PC-3 (cell line): ENCODE results near the gene CORO2B. TPM values are rescaled to one million over a fixed set of nuclear protein-coding genes. Genes with fewer than 3 reads are reported as not detected.

ENCODE experiments used
- ATAC-seq: fragments of 200-7000 bp; cut with Tn5 transposase; 2 replicates; pipeline ENCODE4 v1.9.1; 2020; ENCODE audit warnings: mild to moderate bottlenecking, moderate library complexity
- BruUV-seq: library from RNA; stranded (reverse); fragments of 400-500 nt; replicated peaks from 2 replicates; lab custom pipeline; 2021; lab: Mats Ljungman, UMichigan
- CTCF ChIA-PET: fragments of 300-600 bp; sonication (Branson Sonifier 250); formaldehyde crosslinking; loops from one replicate; lab custom pipeline; 2022; ENCODE audit warnings: antibody characterized with exemption; lab: Charles Lee
- POLR2A ChIA-PET: fragments of 300-600 bp; sonication (Branson Sonifier 250); formaldehyde crosslinking; loops from one replicate; lab custom pipeline; 2022; ENCODE audit warnings: antibody characterized with exemption; ENCODE audit not compliant: unreplicated experiment; lab: Charles Lee
- DNase-seq: peaks from one replicate; pipeline ENCODE4 v3.0.0-alpha.2; 2015
- H2AFZ ChIP-seq: fragments of 300-600 bp; sonication (generic); 2 replicates; pipeline ENCODE4 v1.6.0; 2016; ENCODE audit warnings: antibody characterized with exemption, low read length
- H3F3A ChIP-seq: fragments of 300-600 bp; sonication (generic); one replicate; pipeline ENCODE4 v1.6.0; 2017; ENCODE audit warnings: antibody characterized with exemption, low read length, control low read depth, mild to moderate bottlenecking; ENCODE audit not compliant: unreplicated experiment
- H3K27ac ChIP-seq: fragments of 300-600 bp; sonication (generic); 2 replicates; pipeline ENCODE4 v1.5.1; 2016; ENCODE audit warnings: mild to moderate bottlenecking, low read length
- H3K27me3 ChIP-seq: fragments of 300-600 bp; sonication (generic); 2 replicates; pipeline ENCODE4 v1.6.1; 2016; ENCODE audit warnings: low read length, mixed read lengths
- H3K36me3 ChIP-seq: fragments of 300-600 bp; sonication (generic); 2 replicates; pipeline ENCODE4 v1.6.1; 2016; ENCODE audit warnings: low read depth, mixed run types, low read length, mixed read lengths
- H3K4me1 ChIP-seq: fragments of 300-600 bp; sonication (generic); 2 replicates; pipeline ENCODE4 v1.5.1; 2016; ENCODE audit warnings: low read length; ENCODE audit not compliant: insufficient read depth
- H3K4me2 ChIP-seq: fragments of 300-600 bp; sonication (generic); 2 replicates; pipeline ENCODE4 v1.6.0; 2016; ENCODE audit warnings: low read length
- H3K4me3 ChIP-seq: fragments of 300-600 bp; sonication (generic); 2 replicates; pipeline ENCODE4 v1.5.1; 2016; ENCODE audit warnings: mild to moderate bottlenecking, low read length, mixed read lengths
- H3K79me2 ChIP-seq: fragments of 300-600 bp; sonication (generic); 2 replicates; pipeline ENCODE4 v1.6.1; 2017; ENCODE audit warnings: low read length, mixed read lengths
- H3K9ac ChIP-seq: fragments of 300-600 bp; sonication (generic); 2 replicates; pipeline ENCODE4 v1.6.0; 2016; ENCODE audit warnings: mild to moderate bottlenecking, low read length
- H3K9me2 ChIP-seq: fragments of 300-600 bp; sonication (generic); replicated peaks from 2 replicates; pipeline ENCODE4 v1.6.1; 2016; ENCODE audit warnings: mixed run types, low read length, mixed read lengths
- H3K9me3 ChIP-seq: fragments of 300-600 bp; sonication (generic); 2 replicates; pipeline ENCODE4 v1.6.1; 2016; ENCODE audit warnings: low read length, mixed read lengths
- H4K20me1 ChIP-seq: fragments of 300-600 bp; sonication (generic); 2 replicates; pipeline ENCODE4 v1.6.1; 2016; ENCODE audit warnings: low read length, mixed read lengths
- EZH2 ChIP-seq: fragments of 300-600 bp; sonication (generic); IDR thresholded peaks from one replicate; pipeline ENCODE4 v1.6.1; 2017; ENCODE audit warnings: antibody characterized with exemption, mild to moderate bottlenecking, low read length; ENCODE audit not compliant: unreplicated experiment
- EZH2phosphoT487 ChIP-seq: fragments of 300-600 bp; sonication (generic); IDR thresholded peaks from 2 replicates; pipeline ENCODE4 v1.6.1; 2018; ENCODE audit warnings: mild to moderate bottlenecking, antibody characterized with exemption, low read length, borderline replicate concordance
- intact Hi-C: fragments of 100-400 bp; cut with micrococcal nuclease; formaldehyde crosslinking; loops from 2 replicates; pipeline ENCODE4 v1.9.0; 2023
- total RNA-seq: library from RNA; depleted of rRNA; stranded (reverse); fragments of >200 nt; gene quantifications from 2 replicates; pipeline ENCODE4 v1.2.3, GENCODE V29; 2014
- TF ChIP-seq, protein P1 (sequence below): fragments of 300-600 bp; sonication (generic); conservative IDR thresholded peaks from 2 replicates; pipeline ENCODE4 v1.5.1; 2017; ENCODE audit warnings: antibody characterized with exemption, low read depth, mild to moderate bottlenecking, low read length

CORO2B gene
- total RNA-seq, 1 experiment from 2014 or later = 0.66 TPM

DNA sequence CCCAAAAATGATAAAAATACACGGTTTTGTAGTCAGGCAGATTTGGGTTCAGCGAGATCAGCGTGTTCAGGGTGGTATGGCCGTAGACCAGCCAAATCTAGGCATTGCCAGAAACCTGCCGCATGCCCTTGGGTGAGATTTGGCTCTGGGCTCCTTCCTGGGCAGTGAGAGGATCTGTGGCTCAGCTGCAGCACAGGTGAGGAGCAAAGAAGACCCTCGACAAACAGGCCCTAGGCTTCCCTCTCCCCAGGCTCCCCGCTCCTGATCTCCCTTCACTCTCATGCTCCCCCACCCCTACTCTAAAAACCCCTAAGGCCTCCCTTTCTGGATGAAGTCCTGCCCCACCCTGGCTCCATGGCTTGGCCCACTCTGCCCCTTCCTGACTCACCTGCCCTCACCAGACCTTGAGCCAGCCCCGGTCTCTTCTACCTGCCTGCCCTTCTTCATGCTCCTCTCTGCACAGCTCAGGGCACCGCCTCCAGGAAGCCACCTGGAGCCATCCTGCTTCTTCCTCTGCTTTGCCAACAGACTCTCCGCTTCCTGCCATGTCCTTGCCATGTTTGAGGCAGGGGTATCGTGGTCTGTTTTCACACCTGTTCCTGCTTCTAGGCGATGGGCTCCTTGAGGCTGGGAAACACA is 88.1 kb downstream of the CORO2B start:
- H3F3A ChIP-seq = no peaks in the 10 kb centered on the region
- H3K79me2 ChIP-seq = no peaks in the 10 kb centered on the region
- H3K9me2 ChIP-seq = no peaks in the 10 kb centered on the region
- TF ChIP-seq EZH2phosphoT487 = no peak
- TF ChIP-seq, protein P1, sequence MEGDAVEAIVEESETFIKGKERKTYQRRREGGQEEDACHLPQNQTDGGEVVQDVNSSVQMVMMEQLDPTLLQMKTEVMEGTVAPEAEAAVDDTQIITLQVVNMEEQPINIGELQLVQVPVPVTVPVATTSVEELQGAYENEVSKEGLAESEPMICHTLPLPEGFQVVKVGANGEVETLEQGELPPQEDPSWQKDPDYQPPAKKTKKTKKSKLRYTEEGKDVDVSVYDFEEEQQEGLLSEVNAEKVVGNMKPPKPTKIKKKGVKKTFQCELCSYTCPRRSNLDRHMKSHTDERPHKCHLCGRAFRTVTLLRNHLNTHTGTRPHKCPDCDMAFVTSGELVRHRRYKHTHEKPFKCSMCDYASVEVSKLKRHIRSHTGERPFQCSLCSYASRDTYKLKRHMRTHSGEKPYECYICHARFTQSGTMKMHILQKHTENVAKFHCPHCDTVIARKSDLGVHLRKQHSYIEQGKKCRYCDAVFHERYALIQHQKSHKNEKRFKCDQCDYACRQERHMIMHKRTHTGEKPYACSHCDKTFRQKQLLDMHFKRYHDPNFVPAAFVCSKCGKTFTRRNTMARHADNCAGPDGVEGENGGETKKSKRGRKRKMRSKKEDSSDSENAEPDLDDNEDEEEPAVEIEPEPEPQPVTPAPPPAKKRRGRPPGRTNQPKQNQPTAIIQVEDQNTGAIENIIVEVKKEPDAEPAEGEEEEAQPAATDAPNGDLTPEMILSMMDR = no peak
- TF ChIP-seq EZH2 = no peak
- ChIA-PET POLR2A (no interaction called here), CTCF (no interaction called here)
- H3K36me3 ChIP-seq = no peaks in the 10 kb centered on the region
- DNase-seq = no peak
- no peaks in the 10 kb centered on the region for H3K9me3 ChIP-seq
- no peak overlapping the region for H2AFZ ChIP-seq
- no peaks in the 10 kb centered on the region for H4K20me1 ChIP-seq
- intact Hi-C loops = no loop called here
- H3K4me2 ChIP-seq = no peak overlapping the region
- H3K27me3 ChIP-seq = no peaks in the 10 kb centered on the region
- no peak overlapping the region for H3K27ac ChIP-seq
- no peak overlapping the region for H3K4me3 ChIP-seq
- no peak overlapping the region for H3K9ac ChIP-seq
- ATAC-seq = no peak
- H3K4me1 ChIP-seq = 0 out of 2 replicates have a peak, but pooled peaks cover 5% of the 10 kb centered on the region
- no TSS peak for BruUV-seq

DNA sequence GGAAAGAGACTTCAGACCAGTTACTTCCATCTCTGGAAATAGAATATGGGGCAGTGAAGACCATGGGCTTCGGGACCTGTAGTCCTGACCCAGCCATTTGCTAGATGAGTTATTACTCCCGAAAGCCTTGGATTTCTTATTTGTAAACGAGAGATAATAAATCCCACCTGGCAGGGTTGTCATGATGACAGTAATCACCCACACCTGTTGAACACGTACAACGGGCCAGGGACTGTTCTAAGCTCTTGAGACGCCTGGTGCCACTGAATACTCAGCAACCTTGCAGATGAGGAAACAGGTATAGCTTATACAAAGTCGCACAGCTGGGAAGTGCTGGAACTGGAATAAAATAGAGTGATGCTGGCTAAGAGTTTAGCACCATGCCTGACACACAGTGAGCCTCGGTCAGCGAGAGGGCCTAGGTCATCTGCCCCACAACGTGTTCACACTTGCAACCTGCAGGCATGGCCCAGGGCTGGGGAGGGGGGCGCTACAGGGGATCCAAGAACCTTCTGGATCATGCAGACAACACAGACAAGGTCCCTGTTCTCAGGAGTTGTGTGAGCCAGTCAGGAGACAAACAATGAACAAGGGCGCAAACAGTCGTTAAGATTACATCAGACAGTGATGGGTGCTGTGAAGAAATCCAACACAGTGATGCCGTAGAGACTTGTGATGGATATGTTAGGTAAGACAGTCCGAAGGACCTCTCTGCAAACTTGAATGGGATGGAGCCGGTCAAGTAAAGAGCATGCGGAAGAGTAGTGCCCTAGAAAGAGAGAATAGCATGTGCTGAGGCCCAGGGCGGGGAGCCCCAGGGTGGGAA is 89.2 kb downstream of the CORO2B start:
- BruUV-seq = no TSS peak
- no peak overlapping the region for H3K4me2 ChIP-seq
- TF ChIP-seq EZH2phosphoT487 (no peak), EZH2 (no peak)
- TF ChIP-seq, protein P1 = no peak
- no peaks in the 10 kb centered on the region for H3K9me3 ChIP-seq
- H3K27me3 ChIP-seq = no peaks in the 10 kb centered on the region
- H3K9me2 ChIP-seq = no peaks in the 10 kb centered on the region
- H3K9ac ChIP-seq = no peak overlapping the region
- no peaks in the 10 kb centered on the region for H3K36me3 ChIP-seq
- no peak overlapping the region for H2AFZ ChIP-seq
- no peak overlapping the region for H3K4me3 ChIP-seq
- no peaks in the 10 kb centered on the region for H3K79me2 ChIP-seq
- no peaks in the 10 kb centered on the region for H3F3A ChIP-seq
- intact Hi-C loops = no loop called here
- ChIA-PET CTCF (no interaction called here), POLR2A (no interaction called here)
- H4K20me1 ChIP-seq = no peaks in the 10 kb centered on the region
- DNase-seq (no peak), ATAC-seq (no peak)
- no peaks in the 10 kb centered on the region for H3K4me1 ChIP-seq
- H3K27ac ChIP-seq = no peak overlapping the region
